WI38 (cell line): Measurements from ENCODE around the gene MARVELD1.
A peak's percentile ranks its signal among the peaks of the same experiment; 100 is the strongest.

Experiments used
- H3K4me3 ChIP-seq: 2 replicates; pipeline ENCODE4 v1.5.1; 2011; ENCODE audit warnings: low read depth, mild to moderate bottlenecking, control low read depth, low read length
- TF ChIP-seq, protein P1 (sequence below): IDR thresholded peaks from 2 replicates; pipeline ENCODE4 v1.5.1; 2012; ENCODE audit warnings: low read depth, mild to moderate bottlenecking, control low read depth, low read length

MARVELD1 gene

GRCh38 chr10:97676770-97677581 is 36.6 kb upstream of the MARVELD1 start:
- TF ChIP-seq, protein P1, sequence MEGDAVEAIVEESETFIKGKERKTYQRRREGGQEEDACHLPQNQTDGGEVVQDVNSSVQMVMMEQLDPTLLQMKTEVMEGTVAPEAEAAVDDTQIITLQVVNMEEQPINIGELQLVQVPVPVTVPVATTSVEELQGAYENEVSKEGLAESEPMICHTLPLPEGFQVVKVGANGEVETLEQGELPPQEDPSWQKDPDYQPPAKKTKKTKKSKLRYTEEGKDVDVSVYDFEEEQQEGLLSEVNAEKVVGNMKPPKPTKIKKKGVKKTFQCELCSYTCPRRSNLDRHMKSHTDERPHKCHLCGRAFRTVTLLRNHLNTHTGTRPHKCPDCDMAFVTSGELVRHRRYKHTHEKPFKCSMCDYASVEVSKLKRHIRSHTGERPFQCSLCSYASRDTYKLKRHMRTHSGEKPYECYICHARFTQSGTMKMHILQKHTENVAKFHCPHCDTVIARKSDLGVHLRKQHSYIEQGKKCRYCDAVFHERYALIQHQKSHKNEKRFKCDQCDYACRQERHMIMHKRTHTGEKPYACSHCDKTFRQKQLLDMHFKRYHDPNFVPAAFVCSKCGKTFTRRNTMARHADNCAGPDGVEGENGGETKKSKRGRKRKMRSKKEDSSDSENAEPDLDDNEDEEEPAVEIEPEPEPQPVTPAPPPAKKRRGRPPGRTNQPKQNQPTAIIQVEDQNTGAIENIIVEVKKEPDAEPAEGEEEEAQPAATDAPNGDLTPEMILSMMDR = peak; percentile 80
- H3K4me3 ChIP-seq = no peak overlapping the region

GRCh38 chr10:97679594-97679993 is 33.9 kb upstream of the MARVELD1 start:
- no peak overlapping the region for H3K4me3 ChIP-seq
- TF ChIP-seq, protein P1 = no peak

GRCh38 chr10:97682042-97682441 is 31.5 kb upstream of the MARVELD1 start:
- TF ChIP-seq, protein P1 = no peak
- H3K4me3 ChIP-seq = no peak overlapping the region

DNA sequence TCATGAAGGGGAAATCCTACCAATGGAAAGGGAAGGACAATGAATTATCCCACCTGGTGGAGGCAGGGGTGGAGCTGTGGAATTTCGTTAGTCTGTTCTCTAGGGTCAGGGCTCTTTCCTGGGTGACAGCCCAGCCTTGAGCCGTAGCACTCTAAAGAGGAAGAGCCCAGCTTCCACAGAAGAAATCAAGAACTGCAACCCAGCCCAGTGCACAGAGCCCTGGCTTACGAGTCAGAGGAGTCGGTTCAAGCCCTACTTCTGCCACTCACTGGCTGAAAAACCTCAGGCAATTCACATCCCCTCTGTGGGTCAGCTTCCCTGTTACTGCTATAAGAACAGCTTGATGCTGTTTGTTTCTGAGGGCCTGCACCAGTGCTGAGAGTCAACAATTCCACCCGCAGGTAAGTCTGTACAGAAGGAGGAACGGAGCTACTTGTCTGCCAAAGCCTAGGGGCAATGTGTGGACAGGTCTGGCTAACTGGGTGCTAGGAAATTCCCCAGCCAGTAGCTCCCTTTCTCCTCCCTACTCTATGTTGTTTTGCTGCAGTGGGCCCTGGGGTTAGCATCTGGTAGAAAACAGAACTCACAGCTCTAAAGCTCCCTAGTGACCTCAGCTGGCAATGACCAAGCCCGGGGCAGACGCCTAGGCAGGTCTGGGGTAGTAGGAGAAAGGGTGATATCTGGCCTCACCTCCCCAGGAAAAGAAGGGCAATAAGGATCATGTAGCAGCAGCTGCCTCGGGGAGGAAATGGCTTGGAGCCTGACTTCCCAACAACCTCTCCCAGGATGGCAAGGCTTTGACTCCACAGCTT is 29.8 kb upstream of the MARVELD1 start:
- TF ChIP-seq, protein P1 = no peak
- H3K4me3 ChIP-seq = peak overlapping the region; percentile 77

DNA sequence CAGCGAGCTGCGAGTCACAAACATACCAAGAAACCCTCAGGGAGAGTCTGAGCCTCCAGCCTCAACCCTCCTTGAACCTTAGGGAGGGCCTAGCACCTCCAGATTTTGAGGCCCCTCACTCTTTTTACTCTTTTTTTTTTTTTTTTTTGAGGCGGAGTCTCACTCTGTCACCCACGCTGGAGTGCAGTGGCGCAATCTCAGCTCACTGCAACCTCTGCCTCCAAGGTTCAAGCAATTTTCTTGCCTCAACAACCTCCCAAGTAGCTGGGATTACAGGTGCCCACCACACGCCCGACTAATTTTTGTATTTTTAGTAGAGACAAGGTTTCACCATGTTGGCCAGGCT is 29.2 kb upstream of the MARVELD1 start:
- peak overlapping the region; percentile 77 for H3K4me3 ChIP-seq

DNA sequence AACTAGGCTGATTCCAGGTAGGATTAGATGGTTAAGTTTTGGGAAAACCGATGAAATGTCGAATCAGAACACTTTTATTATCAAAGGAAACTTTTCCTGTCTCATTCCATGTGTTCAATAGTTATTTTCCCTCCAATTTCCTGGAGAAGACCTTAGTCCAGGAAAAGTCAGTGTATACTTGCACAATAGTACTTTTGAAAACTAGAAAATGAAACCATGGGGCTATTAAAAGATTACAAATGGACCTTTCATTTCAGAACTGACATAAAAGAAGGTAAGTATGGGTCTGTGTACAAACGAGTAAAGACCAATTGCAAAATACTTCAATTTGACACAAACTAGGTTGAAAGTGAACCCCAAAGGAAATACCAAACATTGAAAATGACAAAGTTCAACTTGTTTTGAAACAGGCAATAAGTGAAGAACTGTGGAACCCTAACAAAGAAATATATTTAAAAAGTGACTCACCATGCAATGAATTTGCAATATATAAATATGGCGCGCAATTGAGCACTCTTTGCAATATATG is 28.6 kb upstream of the MARVELD1 start:
- H3K4me3 ChIP-seq = peak overlapping the region; percentile 77
- TF ChIP-seq, protein P1 = no peak

- H3K4me3 ChIP-seq = peak overlapping the region; percentile 77
These were observed 28.1 kb upstream of the MARVELD1 start for GRCh38 chr10:97685395-97685958.

More at GRCh38 chr10:97685395-97685958, 28.1 kb upstream of the MARVELD1 start:
- TF ChIP-seq, protein P1 = peak; percentile 65
